HG03575 (cell line): ENCODE measurements around the gene CCL22.
"Not testable (repeated sequence)": the region's sequence is repeated elsewhere in the genome, so short reads cannot be mapped to it uniquely, and the experiment has no call there.

ENCODE experiments used
- ATAC-seq: cut with Tn5 transposase; IDR thresholded peaks from one replicate; pipeline ENCODE4 v1.9.1; 2021; ENCODE audit not compliant: unreplicated experiment, insufficient number of reproducible peaks, low FRiP score; ENCODE audit errors: extremely low read depth

Gene CCL22

GRCh38 chr16:57373117-57373947 is 14.7 kb downstream of the CCL22 start:
- no peak for ATAC-seq

- no peak for ATAC-seq
These were observed 15.5 kb downstream of the CCL22 start for GRCh38 chr16:57374067-57374534.

GRCh38 chr16:57374925-57375465 is 16.4 kb downstream of the CCL22 start:
- not testable (repeated sequence) for ATAC-seq

- no peak for ATAC-seq
These were observed 17.8 kb downstream of the CCL22 start for GRCh38 chr16:57376313-57376818.

- ATAC-seq: peak; percentile 72
These were observed 18.7 kb downstream of the CCL22 start for GRCh38 chr16:57377080-57377841.

- ATAC-seq: no peak
These were observed 21.0 kb downstream of the CCL22 start for GRCh38 chr16:57379579-57379978.

GRCh38 chr16:57380671-57381462 is 22.3 kb downstream of the CCL22 start:
- no peak for ATAC-seq

- ATAC-seq: no peak
These were observed 23.4 kb downstream of the CCL22 start for GRCh38 chr16:57381791-57382534.

- no peak for ATAC-seq
These were observed 24.1 kb downstream of the CCL22 start for GRCh38 chr16:57382535-57383275.

- ATAC-seq: no peak
These were observed 25.0 kb downstream of the CCL22 start for GRCh38 chr16:57383276-57384247.

- ATAC-seq: no peak
These were observed 25.9 kb downstream of the CCL22 start for GRCh38 chr16:57384248-57385070.

GRCh38 chr16:57385083-57385482 is 26.5 kb downstream of the CCL22 start:
- no peak for ATAC-seq

GRCh38 chr16:57386381-57386951 is 27.9 kb downstream of the CCL22 start:
- ATAC-seq: no peak

- no peak for ATAC-seq
These were observed 29.2 kb downstream of the CCL22 start for GRCh38 chr16:57387598-57388354.
